H9 (cell line): Measurements from ENCODE around the gene PNMA1. TPM values are rescaled to one million over a fixed set of nuclear protein-coding genes. Genes with fewer than 3 reads are reported as not detected.

ENCODE experiments used
- DNase-seq: peaks from one replicate; pipeline ENCODE4 v3.0.0-alpha.2; 2017
- H2AFZ ChIP-seq: one replicate; pipeline ENCODE4 v1.6.1; 2013; ENCODE audit warnings: mild to moderate bottlenecking, low read length, control low read depth, moderate library complexity
- H2AK5ac ChIP-seq: 2 replicates; pipeline ENCODE4 v1.6.1; 2013; ENCODE audit warnings: low read length, control low read depth, mixed read lengths; ENCODE audit not compliant: insufficient read length
- H2BK120ac ChIP-seq: one replicate; pipeline ENCODE4 v1.6.1; 2013; ENCODE audit warnings: low read depth, mild to moderate bottlenecking, low read length, control low read depth, inconsistent platforms; ENCODE audit not compliant: poor library complexity, severe bottlenecking
- H2BK12ac ChIP-seq: 2 replicates; pipeline ENCODE4 v1.6.1; 2013; ENCODE audit warnings: low read length, control low read depth, mixed read lengths, low read depth; ENCODE audit not compliant: insufficient read length
- H2BK15ac ChIP-seq: 2 replicates; pipeline ENCODE4 v1.6.1; 2013; ENCODE audit warnings: low read depth, low read length, control low read depth
- H2BK20ac ChIP-seq: one replicate; pipeline ENCODE4 v1.6.1; 2013; ENCODE audit warnings: low read depth, mild to moderate bottlenecking, low read length, control low read depth, inconsistent platforms; ENCODE audit not compliant: poor library complexity, severe bottlenecking
- H2BK5ac ChIP-seq: 2 replicates; pipeline ENCODE4 v1.6.1; 2013; ENCODE audit warnings: low read length, control low read depth, mixed read lengths; ENCODE audit not compliant: insufficient read length
- H3K14ac ChIP-seq: 2 replicates; pipeline ENCODE4 v1.6.1; 2013; ENCODE audit warnings: low read length, control low read depth; ENCODE audit not compliant: insufficient read depth
- H3K18ac ChIP-seq: 2 replicates; pipeline ENCODE4 v1.6.1; 2013; ENCODE audit warnings: low read depth, mild to moderate bottlenecking, mixed read lengths, low read length, control low read depth; ENCODE audit not compliant: insufficient read length
- H3K23ac ChIP-seq: 2 replicates; pipeline ENCODE4 v1.6.1; 2013; ENCODE audit warnings: low read length, control low read depth, mixed read lengths, low read depth; ENCODE audit not compliant: insufficient read length
- H3K23me2 ChIP-seq: 2 replicates; pipeline ENCODE4 v1.6.1; 2013; ENCODE audit warnings: low read depth, mild to moderate bottlenecking, mixed read lengths, low read length, control low read depth; ENCODE audit not compliant: insufficient read length, poor library complexity, severe bottlenecking
- H3K27ac ChIP-seq: 2 replicates; pipeline ENCODE4 v1.5.1; 2013; ENCODE audit warnings: low read length, control low read depth, mixed read lengths, low read depth; ENCODE audit not compliant: insufficient read length
- H3K27me3 ChIP-seq: 2 replicates; pipeline ENCODE4 v1.6.1; 2013; ENCODE audit warnings: low read length, control low read depth, inconsistent platforms; ENCODE audit not compliant: insufficient read depth
- H3K4ac ChIP-seq: 2 replicates; pipeline ENCODE4 v1.6.1; 2013; ENCODE audit warnings: low read depth, mild to moderate bottlenecking, control low read depth, inconsistent platforms, low read length, moderate library complexity
- H3K4me1 ChIP-seq: 2 replicates; pipeline ENCODE4 v1.6.1; 2013; ENCODE audit warnings: low read length, control low read depth, inconsistent platforms; ENCODE audit not compliant: insufficient read depth
- H3K4me2 ChIP-seq: 2 replicates; pipeline ENCODE4 v1.6.1; 2013; ENCODE audit warnings: low read length, control low read depth, mixed read lengths; ENCODE audit not compliant: insufficient read length, insufficient read depth
- H3K56ac ChIP-seq: 2 replicates; pipeline ENCODE4 v1.6.1; 2013; ENCODE audit warnings: low read depth, mild to moderate bottlenecking, mixed read lengths, low read length, control low read depth; ENCODE audit not compliant: insufficient read length
- H3K79me1 ChIP-seq: 2 replicates; pipeline ENCODE4 v1.6.1; 2013; ENCODE audit warnings: low read depth, mild to moderate bottlenecking, moderate library complexity, low read length, control low read depth, inconsistent platforms; ENCODE audit not compliant: insufficient read depth, poor library complexity, severe bottlenecking
- H3K79me2 ChIP-seq: 2 replicates; pipeline ENCODE4 v1.6.1; 2013; ENCODE audit warnings: low read length, control low read depth, inconsistent platforms; ENCODE audit not compliant: insufficient read depth
- H3K9ac ChIP-seq: 2 replicates; pipeline ENCODE4 v1.6.1; 2013; ENCODE audit warnings: low read length, control low read depth, mixed read lengths; ENCODE audit not compliant: insufficient read length; ENCODE audit errors: extremely low read depth
- H3K9me3 ChIP-seq: one replicate; pipeline ENCODE4 v1.6.1; 2013; ENCODE audit warnings: low read depth, low read length, inconsistent platforms; ENCODE audit not compliant: control insufficient read depth
- H3T11ph ChIP-seq: one replicate; pipeline ENCODE4 v1.6.1; 2013; ENCODE audit warnings: mild to moderate bottlenecking, low read length, control low read depth, inconsistent platforms
- H4K20me1 ChIP-seq: one replicate; pipeline ENCODE4 v1.6.1; 2013; ENCODE audit not compliant: control insufficient read depth, insufficient read length, insufficient read depth
- H4K5ac ChIP-seq: 2 replicates; pipeline ENCODE4 v1.6.1; 2013; ENCODE audit warnings: low read depth, mild to moderate bottlenecking, mixed read lengths, low read length, control low read depth; ENCODE audit not compliant: insufficient read length
- H4K8ac ChIP-seq: replicated peaks from 2 replicates; pipeline ENCODE4 v1.6.1; 2013; ENCODE audit warnings: low read length, control low read depth, mixed read lengths, low read depth; ENCODE audit not compliant: insufficient read length
- H4K91ac ChIP-seq: 2 replicates; pipeline ENCODE4 v1.6.1; 2013; ENCODE audit warnings: low read depth, mild to moderate bottlenecking, moderate library complexity, mixed read lengths, low read length, control low read depth; ENCODE audit not compliant: insufficient read length
- H3K27ac Mint-ChIP-seq, 3 experiments: 2 replicates in 2 of 3; 3 replicates in 1 of 3; pipeline ENCODE4 v1.8.0; 2020 to 2021; ENCODE audit warnings: mixed read lengths in 3 of 3, mild to moderate bottlenecking in 1 of 3, moderate library complexity in 1 of 3
- H3K27me3 Mint-ChIP-seq: 2 replicates; pipeline ENCODE4 v1.8.0; 2021; ENCODE audit warnings: low read depth, mild to moderate bottlenecking, moderate library complexity, mixed read lengths
- H3K36me3 Mint-ChIP-seq, 3 experiments: 2 replicates in 2 of 3; 3 replicates in 1 of 3; pipeline ENCODE4 v1.8.0; 2020 to 2021; ENCODE audit warnings: low read depth in 3 of 3, mixed read lengths in 3 of 3; ENCODE audit not compliant: insufficient read depth in 1 of 3
- H3K4me1 Mint-ChIP-seq, 2 experiments: 2 replicates each; pipeline ENCODE4 v1.8.0; 2020; ENCODE audit warnings: mixed read lengths in 2 of 2
- H3K4me3 Mint-ChIP-seq, 2 experiments: 2 replicates in 1 of 2; 3 replicates in 1 of 2; pipeline ENCODE4 v1.8.0; 2020 to 2021; ENCODE audit warnings: mild to moderate bottlenecking in 2 of 2, mixed read lengths in 2 of 2, moderate library complexity in 1 of 2
- H3K9me3 Mint-ChIP-seq, 2 experiments: 2 replicates in 1 of 2; 3 replicates in 1 of 2; pipeline ENCODE4 v1.8.0; 2020; ENCODE audit warnings: mild to moderate bottlenecking in 2 of 2, mixed read lengths in 2 of 2, moderate library complexity in 1 of 2
- CTCF ChIP-seq: fragments of 200-600 bp; sonication (generic); conservative IDR thresholded peaks from 3 replicates; pipeline ENCODE4 v1.8.0; 2021; ENCODE audit warnings: antibody characterized with exemption, mild to moderate bottlenecking
- WGBS: extraction: QIAGEN DNeasy Blood & Tissue Kit; methylation state at CpG from one replicate; pipeline ENCODE4 v1.1.7; 2013; ENCODE audit warnings: missing lambda C conversion rate, low lambda C conversion rate, mixed read lengths; ENCODE audit not compliant: insufficient read length; ENCODE audit errors: extremely low coverage; 5-methylcytosine and 5-hydroxymethylcytosine counted together
- total RNA-seq: library from RNA; stranded (reverse); gene quantifications from 2 replicates; pipeline ENCODE4 v1.2.1, GENCODE V29; 2021

PNMA1 gene
- total RNA-seq, 1 experiment from 2014 or later = 56.1 TPM

DNA sequence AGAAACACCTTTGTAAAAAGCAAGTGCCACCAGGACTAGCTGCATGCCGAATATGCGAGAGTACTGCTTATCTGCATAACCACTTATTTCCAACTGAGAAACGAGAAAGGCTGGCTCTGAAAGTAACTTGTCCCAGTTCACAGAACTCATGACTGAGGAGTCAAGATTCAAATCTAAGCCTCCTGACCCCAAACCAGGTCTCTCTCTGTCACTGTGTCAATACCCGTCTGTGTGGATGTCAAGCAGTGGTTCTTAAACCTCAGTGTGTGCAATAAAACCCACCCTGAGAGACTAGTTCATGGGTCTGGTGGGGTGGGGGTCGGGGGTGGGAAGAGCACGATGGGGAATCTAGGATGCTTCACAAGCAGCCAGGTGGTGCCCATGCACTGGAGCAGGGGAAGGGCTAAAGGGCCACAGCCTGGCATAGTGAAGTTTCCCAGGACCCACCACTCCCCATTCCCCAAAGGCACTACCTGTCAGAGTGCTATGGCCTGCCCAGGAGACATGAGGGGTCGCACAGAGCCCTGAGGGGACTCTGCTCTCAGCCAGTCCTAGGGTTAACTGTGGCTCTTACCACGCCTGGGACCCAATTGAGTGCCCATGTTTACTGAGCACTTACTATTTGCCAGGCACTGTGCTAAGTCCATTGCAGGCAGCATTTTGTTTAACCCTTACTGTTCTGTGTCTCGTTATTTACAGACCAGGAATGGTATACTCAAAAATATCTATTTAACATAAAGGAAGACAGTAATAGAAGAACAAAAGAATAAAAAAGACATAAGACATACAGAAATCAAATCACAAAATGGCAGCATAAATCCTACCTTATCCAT is 33.4 kb upstream of the PNMA1 start:
- H3K23me2 ChIP-seq = no peaks in the 10 kb centered on the region
- no peak overlapping the region for H4K8ac ChIP-seq
- no peaks in the 10 kb centered on the region for H4K20me1 ChIP-seq
- H3K9me3 Mint-ChIP-seq = no peaks in the 10 kb centered on the region; a peak in 1 of 5 replicates
- H3K4ac ChIP-seq = no peak overlapping the region
- H3K9me3 ChIP-seq = no peaks in the 10 kb centered on the region
- H3K56ac ChIP-seq = no peak overlapping the region
- no peaks in the 10 kb centered on the region for H3K27me3 ChIP-seq
- H2AK5ac ChIP-seq = no peak overlapping the region
- H3K4me1 Mint-ChIP-seq = peaks cover 43 to 49% of the 10 kb centered on the region in 2 experiments
- H3K18ac ChIP-seq = no peak overlapping the region
- H3T11ph ChIP-seq = no peak overlapping the region
- no peak overlapping the region for H3K23ac ChIP-seq
- no peak overlapping the region for H3K4me2 ChIP-seq
- no peak for TF ChIP-seq CTCF
- no peak overlapping the region for H2BK120ac ChIP-seq
- H3K27ac Mint-ChIP-seq = peak overlapping the region in 2 of 3 experiments; percentile 9 to 68; a peak in 2 of 7 replicates
- no peaks in the 10 kb centered on the region for H3K36me3 Mint-ChIP-seq
- no peak overlapping the region for H2BK20ac ChIP-seq
- H3K4me1 ChIP-seq = peaks cover 6% of the 10 kb centered on the region; the same call in 1 of the 2 replicates
- peaks cover 4% of the 10 kb centered on the region; the same call in 1 of the 2 replicates for H3K79me2 ChIP-seq
- H3K79me1 ChIP-seq = no peaks in the 10 kb centered on the region
- no peak for DNase-seq
- no peak overlapping the region for H4K91ac ChIP-seq
- WGBS = no CpG with 5 or more reads among the region's 9 CpGs
- H3K9ac ChIP-seq = no peak overlapping the region
- no peak overlapping the region for H3K27ac ChIP-seq
- no peak overlapping the region for H2BK15ac ChIP-seq
- no peak overlapping the region; a peak in 1 of 5 replicates for H3K4me3 Mint-ChIP-seq
- no peak overlapping the region for H4K5ac ChIP-seq
- H2BK5ac ChIP-seq = no peak overlapping the region
- peaks cover 2% of the 10 kb centered on the region; the same call in 1 of the 2 replicates for H3K27me3 Mint-ChIP-seq
- no peak overlapping the region for H2BK12ac ChIP-seq
- H2AFZ ChIP-seq = no peak overlapping the region
- no peak overlapping the region for H3K14ac ChIP-seq
